Fibroblast of villous mesenchyme (primary cell): ENCODE data around the gene GFPT1. TPM values are rescaled to one million over a fixed set of nuclear protein-coding genes. Genes with fewer than 3 reads are reported as not detected.
"Not testable (repeated sequence)": the region's sequence is repeated elsewhere in the genome, so short reads cannot be mapped to it uniquely, and the experiment has no call there.

Source experiments
- DNase-seq: peaks from one replicate; pipeline ENCODE4 v3.0.0-alpha.2; 2010; ENCODE audit warnings: low read depth
- H3K4me3 ChIP-seq: 2 replicates; pipeline ENCODE4 v1.5.1; 2011; ENCODE audit warnings: low read depth, mild to moderate bottlenecking, low read length
- total RNA-seq: library from RNA; depleted of rRNA; stranded (reverse); fragments of >200 nt; gene quantifications from 2 replicates; pipeline ENCODE4 v1.2.3, GENCODE V29; 2012
- TF ChIP-seq, protein P1 (sequence below): IDR thresholded peaks from 2 replicates; pipeline ENCODE4 v1.5.1; 2012; ENCODE audit warnings: low read depth, mild to moderate bottlenecking, low read length; ENCODE audit not compliant: insufficient read depth

The GFPT1 gene
- total RNA-seq, 1 donor, result 75.1 TPM

GRCh38 chr2:69358914-69359313, 28.1 kb downstream of the GFPT1 start:
- no peak for DNase-seq
- no peak overlapping the region for H3K4me3 ChIP-seq
- TF ChIP-seq, protein P1, sequence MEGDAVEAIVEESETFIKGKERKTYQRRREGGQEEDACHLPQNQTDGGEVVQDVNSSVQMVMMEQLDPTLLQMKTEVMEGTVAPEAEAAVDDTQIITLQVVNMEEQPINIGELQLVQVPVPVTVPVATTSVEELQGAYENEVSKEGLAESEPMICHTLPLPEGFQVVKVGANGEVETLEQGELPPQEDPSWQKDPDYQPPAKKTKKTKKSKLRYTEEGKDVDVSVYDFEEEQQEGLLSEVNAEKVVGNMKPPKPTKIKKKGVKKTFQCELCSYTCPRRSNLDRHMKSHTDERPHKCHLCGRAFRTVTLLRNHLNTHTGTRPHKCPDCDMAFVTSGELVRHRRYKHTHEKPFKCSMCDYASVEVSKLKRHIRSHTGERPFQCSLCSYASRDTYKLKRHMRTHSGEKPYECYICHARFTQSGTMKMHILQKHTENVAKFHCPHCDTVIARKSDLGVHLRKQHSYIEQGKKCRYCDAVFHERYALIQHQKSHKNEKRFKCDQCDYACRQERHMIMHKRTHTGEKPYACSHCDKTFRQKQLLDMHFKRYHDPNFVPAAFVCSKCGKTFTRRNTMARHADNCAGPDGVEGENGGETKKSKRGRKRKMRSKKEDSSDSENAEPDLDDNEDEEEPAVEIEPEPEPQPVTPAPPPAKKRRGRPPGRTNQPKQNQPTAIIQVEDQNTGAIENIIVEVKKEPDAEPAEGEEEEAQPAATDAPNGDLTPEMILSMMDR, result no peak

- DNase-seq, result no peak
- TF ChIP-seq, protein P1, result no peak
- H3K4me3 ChIP-seq, result no peak overlapping the region
These were observed 30.6 kb downstream of the GFPT1 start for GRCh38 chr2:69356471-69356870.

DNA sequence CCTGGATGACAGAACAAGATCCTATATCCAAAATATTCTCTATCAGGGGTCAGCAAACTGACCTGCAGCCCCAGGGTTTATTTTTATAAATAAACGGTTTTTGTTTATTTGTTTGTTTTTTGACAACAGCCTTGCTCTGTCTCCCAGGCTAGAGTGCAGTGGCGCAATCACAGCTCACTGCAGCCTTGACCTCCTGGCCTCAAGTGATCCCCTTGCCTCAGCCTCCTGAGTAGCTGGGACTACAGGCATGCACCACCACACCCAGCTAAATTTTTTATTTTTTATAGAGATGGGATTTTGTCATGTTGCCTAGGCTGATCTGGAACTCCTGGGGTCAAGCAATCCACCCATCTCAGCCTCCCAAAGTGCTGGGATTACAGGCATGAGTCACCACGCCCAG, 32.1 kb downstream of the GFPT1 start:
- peak; percentile 6 for DNase-seq
- not testable (repeated sequence) for H3K4me3 ChIP-seq

- TF ChIP-seq, protein P1, result no peak
- no peak for DNase-seq
- no peak overlapping the region for H3K4me3 ChIP-seq
These were observed 33.7 kb downstream of the GFPT1 start for GRCh38 chr2:69353360-69353759.

DNA sequence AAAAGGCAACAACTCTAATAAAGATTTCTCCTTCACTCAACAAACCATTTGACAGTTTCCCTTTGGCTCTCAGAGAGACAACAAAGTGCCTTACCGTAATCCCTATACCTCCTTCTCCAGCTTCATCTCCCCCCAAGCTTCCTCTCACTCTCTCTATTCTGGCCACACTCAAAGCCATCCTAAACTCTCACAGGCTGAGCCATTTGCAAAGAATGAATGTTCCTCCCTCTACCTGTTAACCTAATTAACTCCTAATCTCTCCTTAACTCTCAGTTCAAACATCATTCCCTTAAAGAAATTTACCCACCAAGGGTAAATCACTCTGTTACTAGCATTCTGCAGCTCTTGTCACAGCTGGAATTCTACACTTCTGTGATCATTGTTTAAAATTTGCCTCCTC, 38.2 kb downstream of the GFPT1 start:
- TF ChIP-seq, protein P1, result no peak
- H3K4me3 ChIP-seq, result no peak overlapping the region
- DNase-seq, result no peak

GRCh38 chr2:69345434-69345833, 41.6 kb downstream of the GFPT1 start:
- TF ChIP-seq, protein P1, result no peak
- DNase-seq, result peak; percentile 42
- no peak overlapping the region for H3K4me3 ChIP-seq

- TF ChIP-seq, protein P1, result no peak
- no peak for DNase-seq
- no peak overlapping the region for H3K4me3 ChIP-seq
These were observed 42.7 kb downstream of the GFPT1 start for GRCh38 chr2:69344305-69344704.
